B cell (primary cell): Measurements from ENCODE around the gene BUD13. TPM values are rescaled to one million over a fixed set of nuclear protein-coding genes. Genes with fewer than 3 reads are reported as not detected.

Source experiments
- ATAC-seq: fragments of 200-7000 bp; cut with Tn5 transposase; one replicate; pipeline ENCODE4 v1.10.0; 2021; ENCODE audit warnings: low read depth, mild to moderate bottlenecking, moderate number of reproducible peaks, moderate library complexity
- CTCF ChIA-PET: fragments of 350-600 bp; sonication (Branson Sonifier 250); formaldehyde crosslinking; loops from one replicate; lab custom pipeline; 2021; ENCODE audit warnings: antibody characterized with exemption, inconsistent platforms; lab: Charles Lee
- POLR2A ChIA-PET: fragments of 350-600 bp; sonication (Branson Sonifier 250); formaldehyde crosslinking; loops from one replicate; lab custom pipeline; 2021; ENCODE audit warnings: antibody characterized with exemption; lab: Charles Lee
- DNase-seq: peaks from one replicate; pipeline ENCODE4 v3.0.0; 2013
- H2AFZ ChIP-seq: 2 replicates; pipeline ENCODE4 v1.6.1; 2012; ENCODE audit warnings: mild to moderate bottlenecking, low read depth, low read length; ENCODE audit not compliant: insufficient read depth, poor library complexity, severe bottlenecking
- H3K27ac ChIP-seq, 2 donors: 1 replicate in 1 of 2; 2 replicates in 1 of 2; pipeline ENCODE4 v1.5.1; 2012 to 2013; ENCODE audit warnings: low read length in 2 of 2, mild to moderate bottlenecking in 2 of 2, moderate library complexity in 1 of 2
- H3K27me3 ChIP-seq, 4 experiments: fragments of 200-600 bp in 1 of 4; sonication (generic) in 1 of 4; replicated peaks in 1 of 4; 1 replicate in 2 of 4; 2 replicates in 2 of 4; pipeline versions ENCODE4 v1.6.1 to v1.7.0; 2013 to 2016; ENCODE audit warnings: low read length in 3 of 4, mild to moderate bottlenecking in 2 of 4, mixed read lengths in 1 of 4, moderate library complexity in 1 of 4; ENCODE audit not compliant: insufficient read depth in 4 of 4, control insufficient read depth in 3 of 4; ENCODE audit errors: control extremely low read depth in 1 of 4
- H3K36me3 ChIP-seq, 2 experiments: replicated peaks in 1 of 2; 1 replicate in 1 of 2; 2 replicates in 1 of 2; pipeline versions ENCODE4 v1.6.1 to v1.7.1; 2013; ENCODE audit warnings: low read length in 1 of 2; ENCODE audit not compliant: insufficient read depth in 2 of 2, control insufficient read depth in 1 of 2; ENCODE audit errors: control extremely low read depth in 1 of 2, extremely low read depth in 1 of 2
- H3K4me1 ChIP-seq, 2 donors: fragments of 200-600 bp in 1 of 2; sonication (generic) in 1 of 2; 1 replicate in 1 of 2; 2 replicates in 1 of 2; pipeline versions ENCODE4 v1.5.1 to v1.6.1; 2013 to 2017; ENCODE audit warnings: low read length in 2 of 2; ENCODE audit not compliant: control insufficient read depth in 2 of 2, insufficient read depth in 2 of 2
- H3K4me2 ChIP-seq: replicated peaks from 2 replicates; pipeline ENCODE3; 2012; ENCODE audit warnings: mild to moderate bottlenecking, low read depth, low read length; ENCODE audit not compliant: poor library complexity, severe bottlenecking
- H3K4me3 ChIP-seq, 5 experiments: fragments of 200-600 bp in 1 of 5; sonication (generic) in 1 of 5; 1 replicate in 3 of 5; 2 replicates in 2 of 5; pipeline versions ENCODE4 v1.5.1 to v1.7.0; 2011 to 2016; ENCODE audit warnings: low read length in 4 of 5, mild to moderate bottlenecking in 4 of 5, low read depth in 2 of 5, control low read depth in 1 of 5, moderate library complexity in 1 of 5; ENCODE audit not compliant: insufficient read depth in 1 of 5; ENCODE audit errors: control extremely low read depth in 1 of 5, extremely low read depth in 1 of 5
- H3K79me2 ChIP-seq: fragments of 200-600 bp; sonication (generic); one replicate; pipeline ENCODE4 v1.6.0; 2016; ENCODE audit warnings: low read length; ENCODE audit not compliant: control insufficient read depth, insufficient read depth
- H3K9ac ChIP-seq: fragments of 200-600 bp; sonication (generic); 2 replicates; pipeline ENCODE4 v1.6.1; 2017; ENCODE audit warnings: mild to moderate bottlenecking, low read length, moderate library complexity
- H3K9me3 ChIP-seq, 3 donors: one replicate each; pipeline versions ENCODE4 v1.6.1 to v1.7.1; 2013; ENCODE audit warnings: low read length in 2 of 3; ENCODE audit not compliant: control insufficient read depth in 2 of 3, insufficient read depth in 1 of 3; ENCODE audit errors: control extremely low read depth in 1 of 3
- H4K20me1 ChIP-seq: 2 replicates; pipeline ENCODE4 v1.6.0; 2012; ENCODE audit warnings: mild to moderate bottlenecking, low read length; ENCODE audit not compliant: insufficient read depth, control insufficient read depth, poor library complexity, severe bottlenecking
- H3K27ac Mint-ChIP-seq: one replicate; pipeline ENCODE4 v1.8.0; 2021; ENCODE audit warnings: mixed read lengths
- H3K27me3 Mint-ChIP-seq: one replicate; pipeline ENCODE4 v1.8.0; 2021; ENCODE audit warnings: mixed read lengths
- H3K4me1 Mint-ChIP-seq: one replicate; pipeline ENCODE4 v1.8.0; 2021; ENCODE audit warnings: mixed read lengths
- H3K4me3 Mint-ChIP-seq: one replicate; pipeline ENCODE4 v1.8.0; 2021; ENCODE audit warnings: mixed read lengths
- H3K9me3 Mint-ChIP-seq: one replicate; pipeline ENCODE4 v1.8.0; 2022; ENCODE audit warnings: mixed read lengths; ENCODE audit not compliant: insufficient read depth
- EZH2 ChIP-seq: IDR thresholded peaks from 2 replicates; pipeline ENCODE4 v1.6.1; 2012; ENCODE audit warnings: borderline replicate concordance, low read depth, mild to moderate bottlenecking, moderate library complexity, low read length; ENCODE audit not compliant: insufficient read depth, poor library complexity, severe bottlenecking
- WGBS: methylation state at CpG from one replicate; pipeline ENCODE4 v1.1.5; 2013; ENCODE audit warnings: missing lambda C conversion rate; ENCODE audit not compliant: insufficient coverage; 5-methylcytosine and 5-hydroxymethylcytosine counted together
- intact Hi-C: fragments of 100-400 bp; cut with micrococcal nuclease; formaldehyde crosslinking; loops from one replicate; pipeline ENCODE4 v1.10.0; 2022
- polyA plus RNA-seq: library from polyadenylated mRNA; depleted of rRNA; stranded (reverse); fragments of >200 nt; gene quantifications from 2 replicates; pipeline ENCODE4 v1.2.3, GENCODE V29; 2012
- total RNA-seq, 2 donors: library from RNA; stranded (reverse); fragments of 120-200 nt in 1 of 2; gene quantifications; 1 replicate in 1 of 2; 2 replicates in 1 of 2; pipeline versions ENCODE4 v1.2.3 to v1.2.4, GENCODE V29; 2013 to 2022
- TF ChIP-seq, protein P1 (sequence below): fragments of 200-600 bp; IDR thresholded peaks from one replicate; pipeline ENCODE4 v1.8.0; 2022; ENCODE audit warnings: antibody characterized with exemption, mild to moderate bottlenecking

The BUD13 gene
- total and polyA plus RNA-seq, 2 donors (not counting 1 experiment from before 2014, with no cell fraction given), result 14.1 to 24.2 TPM

- H3K9ac ChIP-seq, result peak overlapping the region; percentile 88
- under 1% methylated on average over 13 of the region's 15 CpGs for WGBS
- TF ChIP-seq EZH2, result no peak
- TF ChIP-seq, protein P1, sequence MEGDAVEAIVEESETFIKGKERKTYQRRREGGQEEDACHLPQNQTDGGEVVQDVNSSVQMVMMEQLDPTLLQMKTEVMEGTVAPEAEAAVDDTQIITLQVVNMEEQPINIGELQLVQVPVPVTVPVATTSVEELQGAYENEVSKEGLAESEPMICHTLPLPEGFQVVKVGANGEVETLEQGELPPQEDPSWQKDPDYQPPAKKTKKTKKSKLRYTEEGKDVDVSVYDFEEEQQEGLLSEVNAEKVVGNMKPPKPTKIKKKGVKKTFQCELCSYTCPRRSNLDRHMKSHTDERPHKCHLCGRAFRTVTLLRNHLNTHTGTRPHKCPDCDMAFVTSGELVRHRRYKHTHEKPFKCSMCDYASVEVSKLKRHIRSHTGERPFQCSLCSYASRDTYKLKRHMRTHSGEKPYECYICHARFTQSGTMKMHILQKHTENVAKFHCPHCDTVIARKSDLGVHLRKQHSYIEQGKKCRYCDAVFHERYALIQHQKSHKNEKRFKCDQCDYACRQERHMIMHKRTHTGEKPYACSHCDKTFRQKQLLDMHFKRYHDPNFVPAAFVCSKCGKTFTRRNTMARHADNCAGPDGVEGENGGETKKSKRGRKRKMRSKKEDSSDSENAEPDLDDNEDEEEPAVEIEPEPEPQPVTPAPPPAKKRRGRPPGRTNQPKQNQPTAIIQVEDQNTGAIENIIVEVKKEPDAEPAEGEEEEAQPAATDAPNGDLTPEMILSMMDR, result no peak
- peak overlapping the region; percentile 98 for H3K27ac Mint-ChIP-seq
- H3K4me2 ChIP-seq, result peak overlapping the region; percentile 91
- peak overlapping the region; percentile 98 for H3K4me3 Mint-ChIP-seq
- peaks cover 34% of the 10 kb centered on the region for H3K79me2 ChIP-seq
- peak overlapping the region; percentile 7 to 82 for H3K27ac ChIP-seq
- no peaks in the 10 kb centered on the region for H3K9me3 ChIP-seq
- H3K27me3 ChIP-seq, result peaks cover 0 to 10% (median 0%) of the 10 kb centered on the region in 4 experiments
- H3K4me3 ChIP-seq, result peak overlapping the region; percentile 45 to 88 (median 81)
- ChIA-PET CTCF (interaction anchor here (0.8 to 7.1 kb wide), 7 partner anchors 11 to 440 kb away, joined by 3 to 80 read pairs (median 5); partner anchors contain the start of genes APOA1 and BUD13), POLR2A (interaction anchor here (0.7 to 2.3 kb wide), 3 partner anchors 12 to 357 kb away, joined by 6 to 11 read pairs (median 9); partner anchors contain the start of genes BUD13 and PAFAH1B2)
- ATAC-seq (no peak), DNase-seq (no peak)
- H3K36me3 ChIP-seq, result peaks cover 6 to 44% of the 10 kb centered on the region in 2 experiments
- peaks cover 22 to 29% of the 10 kb centered on the region in 2 donors for H3K4me1 ChIP-seq
- H2AFZ ChIP-seq, result peak overlapping the region; percentile 96
- intact Hi-C loops, result loop anchor here (5.0 kb wide), 1 partner anchor 540 kb away; the partner anchor contains the start of gene CEP164
- H3K4me1 Mint-ChIP-seq, result peaks cover 37% of the 10 kb centered on the region
- H3K27me3 Mint-ChIP-seq, result peaks cover 7% of the 10 kb centered on the region
- H4K20me1 ChIP-seq, result peaks cover 5% of the 10 kb centered on the region
- H3K9me3 Mint-ChIP-seq, result no peaks in the 10 kb centered on the region
Observed at GRCh38 chr11:116787436-116787785, 14.6 kb upstream of the BUD13 start.

GRCh38 chr11:116786966-116787365 lies 14.2 kb upstream of the BUD13 start:
- Histone ChIP-seq H3K36me3 (peaks cover 6 to 48% of the 10 kb centered on the region in 2 experiments), H3K79me2 (peaks cover 34% of the 10 kb centered on the region), H3K27me3 (peaks cover 0 to 10% (median 0%) of the 10 kb centered on the region in 4 experiments), H3K4me1 (peaks cover 22 to 29% of the 10 kb centered on the region in 2 donors), H3K4me3 (peak overlapping the region; percentile 45 to 88 (median 81)), H2AFZ (peak overlapping the region; percentile 96), H4K20me1 (peaks cover 5% of the 10 kb centered on the region), H3K9me3 (no peaks in the 10 kb centered on the region), H3K4me2 (peak overlapping the region; percentile 91), H3K27ac (peak overlapping the region in 1 of 2 donors; percentile 82), H3K9ac (peak overlapping the region; percentile 88)
- intact Hi-C loops, result loop anchor here (5.0 kb wide), 1 partner anchor 540 kb away; the partner anchor contains the start of gene CEP164
- POLR2A ChIA-PET, result interaction anchor here (0.8 to 2.3 kb wide), 3 partner anchors 12 to 357 kb away, joined by 3 to 11 read pairs (median 6); partner anchors contain the start of genes BUD13 and PAFAH1B2
- TF ChIP-seq EZH2, result no peak
- TF ChIP-seq, protein P1, result no peak
- Mint-ChIP-seq H3K4me1 (peaks cover 37% of the 10 kb centered on the region), H3K27me3 (peaks cover 7% of the 10 kb centered on the region), H3K4me3 (peak overlapping the region; percentile 98), H3K27ac (peak overlapping the region; percentile 98), H3K9me3 (no peaks in the 10 kb centered on the region)
- no peak for DNase-seq
- ATAC-seq, result no peak
- CTCF ChIA-PET, result interaction anchor here (0.8 to 5.2 kb wide), 6 partner anchors 10 to 440 kb away, joined by 3 to 45 read pairs (median 4); partner anchors contain the start of genes APOA1 and BUD13
- 71% methylated on average over 3 of the region's 5 CpGs for WGBS
